ENCODE data around the gene AGPS. TPM values are rescaled to one million over a fixed set of nuclear protein-coding genes. Genes with fewer than 3 reads are reported as not detected.

The AGPS gene
- polyA plus RNA-seq, 1 of the 3 experiments (the other 2 are of a cell fraction) = 10.9 TPM

- ChIA-PET CTCF (interaction anchor here (0.9 to 2.1 kb wide), 3 partner anchors 11 to 281 kb away, joined by 5 to 7 read pairs (median 6); no protein-coding TSS in a partner anchor), POLR2A (no interaction called here)
- Histone ChIP-seq H2AFZ (ENCODE audit: low read depth) (no peak overlapping the region), H3K27ac (ENCODE audit: low read depth in 2 of 2, low read length in 1 of 2) (no peak overlapping the region), H3K4me1 (ENCODE audit: control insufficient read depth in 1 of 2, insufficient read depth in 2 of 2, low read depth in 1 of 2, low read length in 1 of 2) (peaks cover 0 to 7% of the 10 kb centered on the region in 2 experiments; a peak in 2 of 4 replicates), H3K9ac (no peak overlapping the region), H3K9me3 (peaks cover 22% of the 10 kb centered on the region), H3K27me3 (ENCODE audit: insufficient read depth) (no peaks in the 10 kb centered on the region), H3K79me2 (ENCODE audit: insufficient read depth) (no peaks in the 10 kb centered on the region; the same call in none of the 2 replicates), H3K4me3 (ENCODE audit: low read depth in 2 of 2, low read length in 1 of 2) (no peak overlapping the region), H3F3A (replicated peaks; ENCODE audit: insufficient read depth) (peaks cover 18% of the 10 kb centered on the region), H3K4me2 (no peak overlapping the region), H3K36me3 (replicated peaks in 1 of 2; ENCODE audit: control insufficient read depth in 1 of 2, insufficient read depth in 2 of 2, low read length in 1 of 2) (peaks cover 33 to 68% of the 10 kb centered on the region in 2 experiments), H3K9me2 (no peaks in the 10 kb centered on the region), H4K20me1 (ENCODE audit: insufficient read depth) (no peaks in the 10 kb centered on the region)
- TF ChIP-seq, protein P1, sequence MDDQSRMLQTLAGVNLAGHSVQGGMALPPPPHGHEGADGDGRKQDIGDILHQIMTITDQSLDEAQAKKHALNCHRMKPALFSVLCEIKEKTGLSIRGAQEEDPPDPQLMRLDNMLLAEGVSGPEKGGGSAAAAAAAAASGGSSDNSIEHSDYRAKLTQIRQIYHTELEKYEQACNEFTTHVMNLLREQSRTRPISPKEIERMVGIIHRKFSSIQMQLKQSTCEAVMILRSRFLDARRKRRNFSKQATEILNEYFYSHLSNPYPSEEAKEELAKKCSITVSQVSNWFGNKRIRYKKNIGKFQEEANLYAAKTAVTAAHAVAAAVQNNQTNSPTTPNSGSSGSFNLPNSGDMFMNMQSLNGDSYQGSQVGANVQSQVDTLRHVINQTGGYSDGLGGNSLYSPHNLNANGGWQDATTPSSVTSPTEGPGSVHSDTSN (IDR thresholded peaks at IDR 0.05) = no peak
- TF ChIP-seq CTCF (IDR thresholded peaks at IDR 0.05) (no peak), MXI1 (IDR thresholded peaks at IDR 0.05; ENCODE audit: low read depth, low read length) (no peak), FOXM1 (IDR thresholded peaks at IDR 0.05; ENCODE audit: low read depth) (no peak), SIN3A (IDR thresholded peaks at IDR 0.05; ENCODE audit: borderline replicate concordance, low read depth, low read length) (no peak)
- TF ChIP-seq, protein P2, sequence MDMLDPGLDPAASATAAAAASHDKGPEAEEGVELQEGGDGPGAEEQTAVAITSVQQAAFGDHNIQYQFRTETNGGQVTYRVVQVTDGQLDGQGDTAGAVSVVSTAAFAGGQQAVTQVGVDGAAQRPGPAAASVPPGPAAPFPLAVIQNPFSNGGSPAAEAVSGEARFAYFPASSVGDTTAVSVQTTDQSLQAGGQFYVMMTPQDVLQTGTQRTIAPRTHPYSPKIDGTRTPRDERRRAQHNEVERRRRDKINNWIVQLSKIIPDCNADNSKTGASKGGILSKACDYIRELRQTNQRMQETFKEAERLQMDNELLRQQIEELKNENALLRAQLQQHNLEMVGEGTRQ (IDR thresholded peaks at IDR 0.05; ENCODE audit: borderline replicate concordance, low read depth, low read length) = no peak
- 93% methylated on average over 2 of the region's 2 CpGs for WGBS (ENCODE audit: low lambda C conversion rate)
- no peak for DNase-seq
Measured at GRCh38 chr2:177478029-177478428, 85.5 kb downstream of the AGPS start.

GRCh38 chr2:177478907-177479306 is 86.3 kb downstream of the AGPS start:
- Histone ChIP-seq H3K4me3 (ENCODE audit: low read depth in 2 of 2, low read length in 1 of 2) (no peak overlapping the region), H3K27me3 (ENCODE audit: insufficient read depth) (no peaks in the 10 kb centered on the region), H3K4me2 (no peak overlapping the region), H3F3A (replicated peaks; ENCODE audit: insufficient read depth) (peaks cover 18% of the 10 kb centered on the region), H3K9ac (no peak overlapping the region), H3K27ac (ENCODE audit: low read depth in 2 of 2, low read length in 1 of 2) (no peak overlapping the region), H4K20me1 (ENCODE audit: insufficient read depth) (no peaks in the 10 kb centered on the region), H3K9me3 (peaks cover 21% of the 10 kb centered on the region), H2AFZ (ENCODE audit: low read depth) (no peak overlapping the region), H3K4me1 (ENCODE audit: control insufficient read depth in 1 of 2, insufficient read depth in 2 of 2, low read depth in 1 of 2, low read length in 1 of 2) (peaks cover 0 to 7% of the 10 kb centered on the region in 2 experiments; a peak in 2 of 4 replicates), H3K79me2 (ENCODE audit: insufficient read depth) (no peaks in the 10 kb centered on the region; the same call in none of the 2 replicates), H3K36me3 (replicated peaks in 1 of 2; ENCODE audit: control insufficient read depth in 1 of 2, insufficient read depth in 2 of 2, low read length in 1 of 2) (peaks cover 28 to 62% of the 10 kb centered on the region in 2 experiments), H3K9me2 (no peaks in the 10 kb centered on the region)
- POLR2A ChIA-PET = no interaction called here
- 77% methylated on average over 2 of the region's 2 CpGs for WGBS (ENCODE audit: low lambda C conversion rate)
- no peak for DNase-seq
- TF ChIP-seq CTCF (IDR thresholded peaks at IDR 0.05) = no peak
- TF ChIP-seq, protein P3, sequence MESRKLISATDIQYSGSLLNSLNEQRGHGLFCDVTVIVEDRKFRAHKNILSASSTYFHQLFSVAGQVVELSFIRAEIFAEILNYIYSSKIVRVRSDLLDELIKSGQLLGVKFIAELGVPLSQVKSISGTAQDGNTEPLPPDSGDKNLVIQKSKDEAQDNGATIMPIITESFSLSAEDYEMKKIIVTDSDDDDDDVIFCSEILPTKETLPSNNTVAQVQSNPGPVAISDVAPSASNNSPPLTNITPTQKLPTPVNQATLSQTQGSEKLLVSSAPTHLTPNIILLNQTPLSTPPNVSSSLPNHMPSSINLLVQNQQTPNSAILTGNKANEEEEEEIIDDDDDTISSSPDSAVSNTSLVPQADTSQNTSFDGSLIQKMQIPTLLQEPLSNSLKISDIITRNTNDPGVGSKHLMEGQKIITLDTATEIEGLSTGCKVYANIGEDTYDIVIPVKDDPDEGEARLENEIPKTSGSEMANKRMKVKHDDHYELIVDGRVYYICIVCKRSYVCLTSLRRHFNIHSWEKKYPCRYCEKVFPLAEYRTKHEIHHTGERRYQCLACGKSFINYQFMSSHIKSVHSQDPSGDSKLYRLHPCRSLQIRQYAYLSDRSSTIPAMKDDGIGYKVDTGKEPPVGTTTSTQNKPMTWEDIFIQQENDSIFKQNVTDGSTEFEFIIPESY (IDR thresholded peaks at IDR 0.05; ENCODE audit: borderline replicate concordance, low read depth) = no peak
- no peak for TF ChIP-seq FOSL2 (IDR thresholded peaks at IDR 0.05; ENCODE audit: borderline replicate concordance, low read depth)
- no peak for TF ChIP-seq MXI1 (IDR thresholded peaks at IDR 0.05; ENCODE audit: low read depth, low read length)
- TF ChIP-seq ELF1 (IDR thresholded peaks at IDR 0.05) = no peak
- no peak for TF ChIP-seq GATA2 (CRISPR knock-in tag; IDR thresholded peaks at IDR 0.05)
- no peak for TF ChIP-seq POLR2AphosphoS5 (IDR thresholded peaks at IDR 0.05; ENCODE audit: low read depth, low read length)
- no peak for TF ChIP-seq IRF3 (IDR thresholded peaks at IDR 0.05; ENCODE audit: low read depth, low read length)
- TF ChIP-seq USF1 (IDR thresholded peaks at IDR 0.05; ENCODE audit: borderline replicate concordance, low read depth) = no peak
- TF ChIP-seq CHD2 (IDR thresholded peaks at IDR 0.05; ENCODE audit: low read length, partially characterized antibody) = no peak
- TF ChIP-seq SIN3A (IDR thresholded peaks at IDR 0.05; ENCODE audit: borderline replicate concordance, low read depth, low read length) = no peak
- no peak for TF ChIP-seq EZH2phosphoT487 (IDR thresholded peaks at IDR 0.05; ENCODE audit: borderline replicate concordance, low read depth)
- no peak for TF ChIP-seq FOXM1 (IDR thresholded peaks at IDR 0.05; ENCODE audit: low read depth)
- CTCF ChIA-PET = interaction anchor here (0.7 to 1.7 kb wide), 2 partner anchors 11 to 390 kb away, joined by 3 to 7 read pairs; no protein-coding TSS in a partner anchor

Data from SK-N-SH (cell line).